22Rv1 (cell line): ENCODE measurements around the gene NUP210.

Experiments used
- CTCF ChIP-seq: fragments of 450-650 bp; IDR thresholded peaks from 2 replicates; pipeline ENCODE4 v1.5.1; 2017; ENCODE audit warnings: mild to moderate bottlenecking
- ZFX ChIP-seq: fragments of 450-650 bp; IDR thresholded peaks from 2 replicates; pipeline ENCODE4 v1.6.1; 2017; ENCODE audit warnings: antibody characterized with exemption, borderline replicate concordance

- no peak for TF ChIP-seq CTCF
- no peak for TF ChIP-seq ZFX
Observed at GRCh38 chr3:13357074-13357473, 63.0 kb downstream of the NUP210 start.
